Jurkat, Clone E6-1 (cell line): Measurements from ENCODE around the gene DEPDC1. TPM values are rescaled to one million over a fixed set of nuclear protein-coding genes. Genes with fewer than 3 reads are reported as not detected.
"Not testable (repeated sequence)": the region's sequence is repeated elsewhere in the genome, so short reads cannot be mapped to it uniquely, and the experiment has no call there.

Experiments used
- DNase-seq: peaks from one replicate; pipeline ENCODE4 v3.0.0-alpha.2; 2011; ENCODE audit warnings: low read depth, low spot score
- H3K4me3 ChIP-seq: 2 replicates; pipeline ENCODE4 v1.5.1; 2011; ENCODE audit warnings: mild to moderate bottlenecking, low read length, control low read depth, moderate library complexity
- polyA plus RNA-seq: library from polyadenylated mRNA; unstranded; fragments of >200 nt; gene quantifications from one replicate; pipeline ENCODE4 v1.2.1, GENCODE V29; 2012; ENCODE audit warnings: missing spikeins; ENCODE audit not compliant: insufficient read length, insufficient read depth

The DEPDC1 gene
- 23.8 TPM for polyA plus RNA-seq

GRCh38 chr1:68496680-68497357 lies at the start of gene DEPDC1:
Gene DEPDC1, minus strand, starts transcription at chr1:68497082. Its CDS starts 83 bp downstream, at chr1:68496999.
- no peak for DNase-seq

GRCh38 chr1:68544651-68545050 lies 47.8 kb upstream of the DEPDC1 start:
- no peak overlapping the region for H3K4me3 ChIP-seq
- no peak for DNase-seq

More at GRCh38 chr1:68496680-68497357, at the start of gene DEPDC1:
- H3K4me3 ChIP-seq, result no peak within 1 kb of the TSS

- no peak overlapping the region for H3K4me3 ChIP-seq
- DNase-seq, result no peak
Measured at GRCh38 chr1:68542586-68542985, 45.7 kb upstream of the DEPDC1 start.

- no peak overlapping the region for H3K4me3 ChIP-seq
- no peak for DNase-seq
Measured at GRCh38 chr1:68538941-68539340, 42.1 kb upstream of the DEPDC1 start.

GRCh38 chr1:68528243-68528642 lies 31.4 kb upstream of the DEPDC1 start:
- H3K4me3 ChIP-seq, result no peak overlapping the region

GRCh38 chr1:68525781-68526180 lies 28.9 kb upstream of the DEPDC1 start:
- DNase-seq, result no peak
- H3K4me3 ChIP-seq, result no peak overlapping the region

More at GRCh38 chr1:68528243-68528642, 31.4 kb upstream of the DEPDC1 start:
- no peak for DNase-seq

GRCh38 chr1:68521286-68521685 lies 24.4 kb upstream of the DEPDC1 start:
- H3K4me3 ChIP-seq, result no peak overlapping the region
- DNase-seq, result no peak

GRCh38 chr1:68516066-68516465 lies 19.2 kb upstream of the DEPDC1 start:
- DNase-seq, result no peak
- no peak overlapping the region for H3K4me3 ChIP-seq

- no peak for DNase-seq
- no peak overlapping the region for H3K4me3 ChIP-seq
Measured at GRCh38 chr1:68511254-68511653, 14.4 kb upstream of the DEPDC1 start.

GRCh38 chr1:68506386-68506785 lies 9.5 kb upstream of the DEPDC1 start:
- no peak overlapping the region for H3K4me3 ChIP-seq
- no peak for DNase-seq

- DNase-seq, result no peak
- no peak overlapping the region for H3K4me3 ChIP-seq
Measured at GRCh38 chr1:68503085-68503484, 6.2 kb upstream of the DEPDC1 start.

- no peak for DNase-seq
Measured at GRCh38 chr1:68497358-68497698, 446 bp upstream of the DEPDC1 start.

GRCh38 chr1:68495968-68496679 lies 758 bp downstream of the DEPDC1 start:
- DNase-seq, result no peak
- H3K4me3 ChIP-seq, result no peak overlapping the region

More at GRCh38 chr1:68497358-68497698, 446 bp upstream of the DEPDC1 start:
- no peak overlapping the region for H3K4me3 ChIP-seq

- no peak for DNase-seq
Measured at GRCh38 chr1:68495532-68495931, 1.4 kb downstream of the DEPDC1 start.

GRCh38 chr1:68493193-68493592 lies 3.7 kb downstream of the DEPDC1 start:
- no peak for DNase-seq
- H3K4me3 ChIP-seq, result no peak overlapping the region

More at GRCh38 chr1:68495532-68495931, 1.4 kb downstream of the DEPDC1 start:
- no peak overlapping the region for H3K4me3 ChIP-seq

GRCh38 chr1:68492255-68492654 lies 4.6 kb downstream of the DEPDC1 start:
- DNase-seq, result not testable (repeated sequence)

GRCh38 chr1:68490046-68490651 lies 6.7 kb downstream of the DEPDC1 start:
- no peak overlapping the region for H3K4me3 ChIP-seq
- DNase-seq, result no peak

More at GRCh38 chr1:68492255-68492654, 4.6 kb downstream of the DEPDC1 start:
- H3K4me3 ChIP-seq, result not testable (repeated sequence)

GRCh38 chr1:68485431-68486022 lies 11.4 kb downstream of the DEPDC1 start:
- DNase-seq, result no peak

GRCh38 chr1:68484618-68485017 lies 12.3 kb downstream of the DEPDC1 start:
- H3K4me3 ChIP-seq, result no peak overlapping the region
- DNase-seq, result no peak

More at GRCh38 chr1:68485431-68486022, 11.4 kb downstream of the DEPDC1 start:
- H3K4me3 ChIP-seq, result no peak overlapping the region

GRCh38 chr1:68481041-68481440 lies 15.8 kb downstream of the DEPDC1 start:
- no peak for DNase-seq

More at GRCh38 chr1:68481041-68481440, 15.8 kb downstream of the DEPDC1 start:
- no peak overlapping the region for H3K4me3 ChIP-seq
